Thyroid gland (tissue), 4 donors: ENCODE data around the gene CTLA4.

ENCODE experiments used
- POLR2A ChIP-seq, 2 donors: fragments of 450-650 bp; IDR thresholded peaks; one replicate each; pipeline ENCODE4 v1.6.1; 2017; ENCODE audit warnings: antibody characterized with exemption in 2 of 2, mild to moderate bottlenecking in 2 of 2, moderate library complexity in 1 of 2
- TF ChIP-seq, protein P1 (sequence below), 6 experiments: fragments of 200-600 bp in 3 of 6; fragments of 450-650 bp in 3 of 6; sonication (generic) in 3 of 6; IDR thresholded peaks; one replicate each; pipeline ENCODE4 v1.5.1; 2016 to 2019; ENCODE audit warnings: antibody characterized with exemption in 6 of 6, mild to moderate bottlenecking in 2 of 6, inconsistent platforms in 1 of 6, moderate library complexity in 1 of 6

DNA sequence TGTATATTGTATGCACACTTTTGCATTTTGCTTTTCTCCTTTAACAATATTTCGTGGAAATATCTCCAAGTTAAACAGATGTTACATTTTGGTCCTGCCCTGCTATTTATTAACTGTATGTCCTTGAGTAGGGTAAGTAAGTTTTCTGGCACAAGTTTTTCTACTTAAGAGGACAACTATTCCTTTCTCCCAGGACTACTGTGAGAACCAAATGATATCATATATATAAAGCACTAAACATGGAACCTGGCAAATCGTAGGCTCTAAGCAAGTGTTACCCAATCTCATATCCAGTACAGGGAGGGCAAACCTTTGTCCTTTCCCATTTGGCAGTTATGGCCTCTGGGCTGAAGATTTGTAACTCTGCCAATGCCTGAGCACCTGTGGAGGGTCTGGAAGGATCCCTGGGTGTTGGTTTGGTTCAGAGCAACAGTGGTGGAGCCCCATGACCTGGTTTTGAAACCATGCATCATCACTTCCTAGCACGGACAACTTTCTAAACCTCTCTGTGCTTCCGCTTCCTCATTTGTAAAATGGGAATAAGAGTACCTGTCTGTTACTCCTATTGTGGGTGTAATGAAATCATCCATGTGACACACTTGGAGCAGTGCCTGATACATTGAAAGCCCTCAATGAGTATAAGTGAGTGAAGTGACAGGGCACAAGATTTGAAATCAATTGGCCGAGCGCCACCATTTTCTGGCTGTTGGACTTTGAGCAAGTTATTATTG, 40.7 kb downstream of the CTLA4 start:
- TF ChIP-seq, protein P1, sequence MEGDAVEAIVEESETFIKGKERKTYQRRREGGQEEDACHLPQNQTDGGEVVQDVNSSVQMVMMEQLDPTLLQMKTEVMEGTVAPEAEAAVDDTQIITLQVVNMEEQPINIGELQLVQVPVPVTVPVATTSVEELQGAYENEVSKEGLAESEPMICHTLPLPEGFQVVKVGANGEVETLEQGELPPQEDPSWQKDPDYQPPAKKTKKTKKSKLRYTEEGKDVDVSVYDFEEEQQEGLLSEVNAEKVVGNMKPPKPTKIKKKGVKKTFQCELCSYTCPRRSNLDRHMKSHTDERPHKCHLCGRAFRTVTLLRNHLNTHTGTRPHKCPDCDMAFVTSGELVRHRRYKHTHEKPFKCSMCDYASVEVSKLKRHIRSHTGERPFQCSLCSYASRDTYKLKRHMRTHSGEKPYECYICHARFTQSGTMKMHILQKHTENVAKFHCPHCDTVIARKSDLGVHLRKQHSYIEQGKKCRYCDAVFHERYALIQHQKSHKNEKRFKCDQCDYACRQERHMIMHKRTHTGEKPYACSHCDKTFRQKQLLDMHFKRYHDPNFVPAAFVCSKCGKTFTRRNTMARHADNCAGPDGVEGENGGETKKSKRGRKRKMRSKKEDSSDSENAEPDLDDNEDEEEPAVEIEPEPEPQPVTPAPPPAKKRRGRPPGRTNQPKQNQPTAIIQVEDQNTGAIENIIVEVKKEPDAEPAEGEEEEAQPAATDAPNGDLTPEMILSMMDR (IDR thresholded peaks at IDR 0.05): no peak
- no peak for TF ChIP-seq POLR2A (IDR thresholded peaks at IDR 0.05)
